ENCODE results near the gene GNAI2. TPM values are rescaled to one million over a fixed set of nuclear protein-coding genes. Genes with fewer than 3 reads are reported as not detected.

The GNAI2 gene
- total and polyA plus RNA-seq, 2 donors (not counting 3 experiments of a cell fraction or from before 2014, with no cell fraction given) = 767 to 1,875 TPM

- H3K9me3 ChIP-seq (replicated peaks; ENCODE audit: control insufficient read depth, insufficient read depth, low read length) = no peaks in the 10 kb centered on the region
- intact Hi-C loops (cut with micrococcal nuclease) = no loop called here
- no peaks in the 10 kb centered on the region for H3K4me1 ChIP-seq (ENCODE audit: control insufficient read depth, extremely low read depth, insufficient read depth, low read length)
- no peaks in the 10 kb centered on the region for H4K20me1 ChIP-seq (replicated peaks; ENCODE audit: control insufficient read depth, extremely low read depth, insufficient read depth, low read length)
- H3K9ac ChIP-seq (replicated peaks; ENCODE audit: extremely low read depth, insufficient read depth, low read length) = no peak within 1 kb of the TSS
- H3K9me1 ChIP-seq (replicated peaks; ENCODE audit: control insufficient read depth, extremely low read depth, insufficient read depth, low read length) = no peaks in the 10 kb centered on the region
- no peak within 1 kb of the TSS for H3K27ac ChIP-seq (ENCODE audit: insufficient read depth, low read depth, low read length)
- dilution Hi-C loops (cut with MboI; ENCODE audit: extremely low pct_ligation_motif_present, low sequenced_read_pairs) = no loop called here
- CTCF ChIA-PET = interaction anchor here (1.4 to 2.2 kb wide), 6 partner anchors 13 to 85 kb away, joined by 4 to 9 read pairs (median 6); partner anchors contain the start of genes GNAI2 and IFRD2
- POLR2A ChIA-PET = no interaction called here
- TF ChIP-seq POLR2A (IDR thresholded peaks at IDR 0.05; ENCODE audit: low read depth, low read length) (no peak), JUN (IDR thresholded peaks at IDR 0.05; ENCODE audit: borderline replicate concordance, insufficient read depth, insufficient read length, low read depth) (no peak), FOS (IDR thresholded peaks at IDR 0.05; ENCODE audit: borderline replicate concordance, insufficient read depth, low read length) (no peak), MAX (IDR thresholded peaks at IDR 0.05; ENCODE audit: insufficient read depth, insufficient read length) (no peak), MYC (IDR thresholded peaks at IDR 0.05; ENCODE audit: low read depth, low read length) (no peak), GATA2 (IDR thresholded peaks at IDR 0.05; ENCODE audit: insufficient read depth, insufficient read length, low read depth, low read length) (no peak), CTCF (IDR thresholded peaks at IDR 0.05; ENCODE audit: extremely low read depth in 1 of 2, insufficient read depth in 1 of 2, low read depth in 1 of 2, low read length in 2 of 2) (no peak), POLR2AphosphoS5 (IDR thresholded peaks at IDR 0.05; ENCODE audit: insufficient read depth, low read depth, low read length) (no peak), EZH2 (IDR thresholded peaks at IDR 0.05; ENCODE audit: borderline replicate concordance, low read depth, low read length, severe bottlenecking) (no peak)
- no peak for FAIRE-seq
- no peak within 1 kb of the TSS for H2AFZ ChIP-seq (ENCODE audit: low read depth, low read length)
- no peaks in the 10 kb centered on the region for H3K36me3 ChIP-seq (ENCODE audit: control insufficient read depth in 2 of 2, extremely low read depth in 1 of 2, insufficient read depth in 2 of 2, low read length in 2 of 2)
- no peak for DNase-seq (ENCODE audit: low read depth, low spot score)
- H3K79me2 ChIP-seq (ENCODE audit: control insufficient read depth, insufficient read depth, low read length) = no peaks in the 10 kb centered on the region
- no peak within 1 kb of the TSS for H3K4me3 ChIP-seq (replicated peaks in 1 of 3; ENCODE audit: insufficient read depth in 1 of 3, low read depth in 1 of 3, low read length in 3 of 3)
- BruUV-seq (replicated peaks) = no TSS peak
- H3K27me3 ChIP-seq (ENCODE audit: control insufficient read depth in 2 of 2, insufficient read depth in 2 of 2, low read length in 2 of 2) = peaks cover 18 to 21% of the 10 kb centered on the region in 2 experiments
- H3K4me2 ChIP-seq (ENCODE audit: insufficient read depth, low read length) = no peak within 1 kb of the TSS
Measured at GRCh38 chr3:50278880-50279224, 42.8 kb downstream of the GNAI2 start, which contains the start of gene LSMEM2. LSMEM2 (plus strand) TSS chr3:50279087; CDS start chr3:50279114, 27 bp downstream.

Data from endothelial cell of umbilical vein (primary cell).